ENCODE measurements around the gene TMEM144.
"Not testable (repeated sequence)": the region's sequence is repeated elsewhere in the genome, so short reads cannot be mapped to it uniquely, and the experiment has no call there.

TMEM144 gene

GRCh38 chr4:158192439-158193158 lies 17.7 kb upstream of the TMEM144 start:
- no peak for DNase-seq

- DNase-seq: peak; percentile 12
Observed at GRCh38 chr4:158193171-158193749, 17.0 kb upstream of the TMEM144 start.

GRCh38 chr4:158195297-158195696 lies 15.0 kb upstream of the TMEM144 start:
- no peak for DNase-seq

DNA sequence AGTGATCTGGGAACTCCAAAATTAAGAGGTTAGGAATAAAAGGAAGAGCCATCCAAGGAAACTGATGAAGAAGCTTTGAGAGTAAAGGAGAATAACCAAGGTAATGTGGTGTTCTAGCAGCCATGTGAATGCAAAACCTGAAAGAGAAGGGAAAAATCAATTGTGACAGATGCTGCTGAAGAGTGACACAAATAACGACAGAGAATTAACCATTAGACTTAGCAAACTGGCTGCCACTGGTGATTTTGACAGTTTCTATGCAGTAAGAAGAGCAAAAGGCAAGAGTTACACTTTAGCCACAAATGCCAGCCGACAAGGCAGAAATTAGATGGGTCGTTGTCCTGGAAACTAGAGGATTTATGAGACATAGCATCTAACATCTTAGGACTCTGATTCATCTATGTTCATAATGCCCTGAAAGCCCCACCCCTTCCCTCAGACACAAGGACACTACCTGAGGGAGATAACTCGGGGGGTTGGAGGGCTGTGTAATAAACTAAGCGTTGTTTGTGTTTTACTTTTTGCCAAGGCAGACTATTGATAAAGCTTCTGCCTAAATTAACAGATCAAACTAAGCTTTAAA lies 13.0 kb upstream of the TMEM144 start:
- no peak for DNase-seq

GRCh38 chr4:158200214-158200613 lies 10.1 kb upstream of the TMEM144 start:
- no peak for DNase-seq

GRCh38 chr4:158201322-158201721 lies 9.0 kb upstream of the TMEM144 start:
- no peak for DNase-seq

DNA sequence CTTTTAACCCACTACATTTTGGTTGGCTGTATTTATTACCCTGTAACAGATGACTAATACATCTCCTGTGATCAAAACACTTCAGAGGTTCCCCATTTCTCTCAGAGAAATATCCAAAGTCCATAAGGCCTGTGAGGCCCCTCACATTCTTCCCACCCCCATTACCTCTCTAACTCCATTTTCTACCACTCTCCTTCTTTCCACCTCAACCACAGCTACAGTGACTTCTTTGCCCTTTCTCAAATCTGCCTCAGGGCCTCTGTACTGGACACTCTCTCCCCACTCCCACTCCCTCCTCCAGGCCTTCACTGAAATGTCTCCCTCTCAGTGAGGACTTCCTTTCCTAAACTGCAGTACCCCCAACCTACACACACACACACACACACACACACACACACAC lies 8.4 kb upstream of the TMEM144 start:
- DNase-seq: no peak

DNA sequence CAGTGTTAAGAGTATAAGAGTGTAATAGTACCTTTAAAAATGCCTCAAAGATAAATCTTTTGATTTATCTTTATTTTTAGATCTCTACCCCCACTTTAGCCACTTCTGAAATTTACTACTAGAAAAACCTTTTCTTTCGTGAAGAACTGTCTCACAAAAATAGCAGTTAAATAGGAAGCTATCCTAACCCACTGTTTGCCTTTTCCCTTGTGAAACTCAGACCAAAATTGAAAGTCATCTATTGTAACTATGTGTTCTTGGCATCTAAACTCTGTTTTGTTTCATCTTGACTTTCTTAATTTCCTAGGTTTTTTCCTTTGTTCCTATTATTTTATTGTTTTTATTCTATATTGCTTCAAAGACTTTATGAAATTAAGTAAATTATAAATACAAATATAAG lies 7.8 kb upstream of the TMEM144 start:
- no peak for DNase-seq

DNA sequence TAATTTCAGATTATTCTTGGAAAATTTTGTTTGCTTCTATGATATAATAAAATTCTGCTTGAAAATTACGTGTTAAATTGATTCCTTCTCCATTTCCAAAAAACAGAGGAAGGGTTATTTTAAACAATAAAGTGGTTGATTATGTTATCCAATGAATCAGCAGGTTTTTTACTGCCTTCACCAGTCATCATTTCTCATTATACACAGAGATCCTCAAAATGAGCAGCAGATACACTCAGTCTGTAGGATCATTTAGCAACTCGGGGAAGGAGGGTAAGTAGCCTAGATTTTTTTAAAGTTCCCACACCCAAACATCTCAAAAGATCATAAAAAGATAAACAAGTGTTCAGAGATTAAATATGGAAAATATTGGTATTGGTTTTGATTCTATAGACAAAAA lies 6.8 kb upstream of the TMEM144 start:
- no peak for DNase-seq

GRCh38 chr4:158203929-158204328 lies 6.4 kb upstream of the TMEM144 start:
- no peak for DNase-seq

DNA sequence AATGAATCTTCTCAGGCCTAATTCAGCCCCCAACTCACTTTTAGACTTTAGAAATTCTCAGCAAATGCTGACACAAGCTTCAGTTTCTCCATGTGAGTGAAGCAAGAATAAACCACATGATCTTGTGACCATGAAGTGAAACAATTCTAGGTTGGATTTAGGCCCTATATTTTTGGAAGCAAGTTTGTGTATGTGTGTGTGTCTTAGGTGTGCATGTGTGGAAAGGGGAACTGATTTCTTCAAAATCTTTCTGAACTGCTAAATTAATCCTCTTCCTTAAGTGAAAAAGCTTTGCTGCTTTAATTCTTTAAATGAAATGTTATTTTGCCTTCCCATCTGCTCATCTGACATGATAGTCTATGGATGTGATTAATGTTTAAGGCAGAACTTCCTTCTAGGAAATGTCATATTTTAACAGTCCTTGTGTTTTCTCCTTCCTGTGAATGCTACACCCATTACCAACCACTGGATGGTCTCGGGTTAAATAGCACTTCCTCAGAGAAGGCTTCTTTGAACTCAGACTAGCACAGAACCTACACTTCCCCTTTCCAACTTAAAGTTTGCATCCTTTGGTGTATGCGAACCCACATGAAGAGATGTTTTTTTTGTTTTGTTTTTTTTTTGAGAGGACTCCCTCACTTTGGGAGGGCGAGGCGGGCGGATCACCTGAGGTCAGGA lies 1.2 kb upstream of the TMEM144 start:
- no peak for DNase-seq

GRCh38 chr4:158211222-158211621 lies 936 bp downstream of the TMEM144 start:
- DNase-seq: no peak

DNA sequence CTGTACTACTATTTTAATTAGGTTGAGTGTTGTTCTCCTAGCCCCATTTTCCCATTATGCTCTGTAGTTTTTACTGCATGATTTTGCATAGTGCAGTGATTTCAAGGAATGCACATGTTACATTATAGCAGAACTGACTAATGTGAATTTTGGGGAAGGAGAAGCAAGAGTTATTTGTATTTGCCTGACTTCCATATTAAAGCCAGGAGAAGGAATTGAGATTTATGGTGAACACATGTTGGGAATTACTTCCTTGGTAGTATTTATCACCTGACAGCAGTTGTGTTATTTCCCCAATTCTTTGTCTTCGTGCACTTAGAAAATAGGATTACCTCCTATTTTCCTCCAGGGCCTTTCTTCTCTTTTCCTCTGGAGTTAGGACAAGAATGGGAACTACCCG lies 3.2 kb downstream of the TMEM144 start:
- DNase-seq: no peak

- DNase-seq: no peak
Observed at GRCh38 chr4:158214856-158215255, 4.6 kb downstream of the TMEM144 start.

DNA sequence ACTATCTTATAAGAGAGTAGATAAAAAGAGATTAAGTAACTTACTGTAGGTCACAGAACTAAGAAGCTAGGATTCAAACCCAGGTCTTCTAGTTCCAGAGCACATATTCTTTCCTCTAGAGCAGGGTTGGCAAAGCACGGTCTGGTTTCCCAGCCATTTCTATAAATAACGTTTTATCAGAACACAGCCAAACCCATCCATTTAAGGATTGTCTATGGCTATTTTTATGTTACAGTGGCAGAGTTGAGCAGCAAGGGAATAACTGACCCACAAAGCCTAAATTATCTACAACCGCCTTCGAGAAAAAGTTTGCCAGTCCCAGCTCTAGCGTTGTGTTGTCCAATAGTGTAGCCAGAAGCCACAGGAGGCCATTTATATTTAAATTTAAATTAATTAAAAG lies 7.5 kb downstream of the TMEM144 start:
- DNase-seq: no peak

DNA sequence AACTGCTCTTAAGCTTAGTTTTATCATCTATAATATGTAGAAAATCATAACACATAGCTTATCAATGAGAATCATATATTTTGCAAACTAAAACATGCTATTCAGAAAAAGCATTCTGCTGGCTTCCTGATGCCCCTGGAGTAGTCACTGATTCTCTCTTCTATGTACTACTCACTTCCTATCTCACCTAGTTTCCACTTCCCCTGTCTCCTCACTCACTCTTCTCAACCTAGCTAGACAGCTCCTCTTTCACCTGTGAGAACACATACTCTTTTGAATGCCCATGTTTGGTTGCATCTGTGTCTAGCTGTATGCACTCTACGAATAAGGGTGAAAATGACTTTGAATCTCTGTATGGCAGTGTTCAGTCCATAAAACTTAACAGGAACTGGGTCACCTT lies 9.3 kb downstream of the TMEM144 start:
- no peak for DNase-seq

DNA sequence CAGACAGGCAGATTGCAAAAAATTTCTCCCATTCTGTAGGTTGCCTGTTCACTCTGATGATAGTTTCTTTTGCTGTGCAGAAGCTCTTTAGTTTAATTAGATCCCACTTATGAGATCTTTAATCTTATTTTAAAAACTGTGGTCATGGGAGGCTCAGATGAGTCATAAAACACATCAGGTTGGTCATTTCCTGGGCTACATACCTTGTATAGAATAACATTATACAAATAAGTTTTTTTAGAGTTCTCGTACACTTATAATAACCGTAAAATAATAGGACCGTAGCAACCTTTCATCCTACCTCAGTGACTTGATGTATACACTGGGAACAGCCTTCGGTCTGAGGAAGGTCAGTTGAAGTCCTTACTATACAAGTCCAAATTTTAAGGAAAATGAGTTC lies 14.0 kb downstream of the TMEM144 start:
- DNase-seq: not testable (repeated sequence)

- not testable (repeated sequence) for DNase-seq
Observed at GRCh38 chr4:158224999-158225398, 14.7 kb downstream of the TMEM144 start.

- DNase-seq: not testable (repeated sequence)
Observed at GRCh38 chr4:158227880-158228279, 17.6 kb downstream of the TMEM144 start.

- not testable (repeated sequence) for DNase-seq
Observed at GRCh38 chr4:158228399-158228798, 18.1 kb downstream of the TMEM144 start.

GRCh38 chr4:158229768-158230167 lies 19.5 kb downstream of the TMEM144 start:
- no peak for DNase-seq

GRCh38 chr4:158234671-158235070 lies 24.4 kb downstream of the TMEM144 start:
- no peak for DNase-seq

GRCh38 chr4:158236304-158237030 lies 26.2 kb downstream of the TMEM144 start:
- DNase-seq: no peak

All from NCI-H2171 treated with DMSO at 0.1 percent for 48 hours (cell line).